WTC11 (cell line): ENCODE data around the gene CBFA2T3. TPM values are rescaled to one million over a fixed set of nuclear protein-coding genes. Genes with fewer than 3 reads are reported as not detected.

ENCODE experiments used
- ATAC-seq: fragments of 200-7000 bp; cut with Tn5 transposase; 2 replicates; pipeline ENCODE4 v1.10.0; 2021; ENCODE audit warnings: mild to moderate bottlenecking, moderate library complexity
- CTCF ChIA-PET: fragments of 300-600 bp; sonication (Branson Sonifier 250); formaldehyde crosslinking; loops from one replicate; lab custom pipeline; 2021; ENCODE audit warnings: antibody characterized with exemption; lab: Charles Lee
- POLR2A ChIA-PET: fragments of 350-600 bp; sonication (Branson Sonifier 250); formaldehyde crosslinking; loops from one replicate; lab custom pipeline; 2021; ENCODE audit warnings: antibody characterized with exemption; lab: Charles Lee
- DNase-seq: peaks from one replicate; pipeline ENCODE4 v3.0.0; 2021; ENCODE audit warnings: low spot score
- H3K27ac Mint-ChIP-seq: 2 replicates; pipeline ENCODE4 v1.8.0; 2021; ENCODE audit warnings: mixed read lengths
- H3K27me3 Mint-ChIP-seq: 2 replicates; pipeline ENCODE4 v1.8.0; 2021; ENCODE audit warnings: low read depth, mild to moderate bottlenecking, moderate library complexity, mixed read lengths
- H3K36me3 Mint-ChIP-seq: 2 replicates; pipeline ENCODE4 v1.8.0; 2021; ENCODE audit warnings: mixed read lengths
- H3K4me1 Mint-ChIP-seq: 2 replicates; pipeline ENCODE4 v1.8.0; 2022; ENCODE audit warnings: mixed read lengths
- H3K4me3 Mint-ChIP-seq: 2 replicates; pipeline ENCODE4 v1.8.0; 2021; ENCODE audit warnings: mild to moderate bottlenecking, moderate library complexity, mixed read lengths
- H3K9me3 Mint-ChIP-seq: 2 replicates; pipeline ENCODE4 v1.8.0; 2021; ENCODE audit warnings: mixed read lengths
- ATF1 ChIP-seq: sonication (generic); formaldehyde crosslinking; IDR thresholded peaks from 2 replicates; pipeline ENCODE4 v1.8.1; 2023; ENCODE audit warnings: mild to moderate bottlenecking, moderate library complexity, missing genetic modification reagents
- CREM ChIP-seq: sonication (generic); formaldehyde crosslinking; IDR thresholded peaks from 2 replicates; pipeline ENCODE4 v1.8.1; 2022; ENCODE audit warnings: mild to moderate bottlenecking, missing genetic modification reagents, moderate library complexity
- ELF4 ChIP-seq: sonication (generic); formaldehyde crosslinking; IDR thresholded peaks from 2 replicates; pipeline ENCODE4 v1.8.1; 2022; ENCODE audit warnings: low read depth, mild to moderate bottlenecking, moderate library complexity, missing genetic modification reagents
- GTF2I ChIP-seq: fragments of 250-450 bp; sonication (Bioruptor Pico); conservative IDR thresholded peaks from 2 replicates; pipeline ENCODE4 v1.4.0; 2021; ENCODE audit warnings: mild to moderate bottlenecking
- HMGA2 ChIP-seq: fragments of 250-450 bp; sonication (Bioruptor Pico); IDR thresholded peaks from 2 replicates; pipeline ENCODE4 v1.4.0; 2021; ENCODE audit warnings: mild to moderate bottlenecking, moderate library complexity
- MXD4 ChIP-seq: fragments of 250-450 bp; sonication (Bioruptor Pico); IDR thresholded peaks from 2 replicates; pipeline ENCODE4 v1.8.0; 2021; ENCODE audit warnings: mild to moderate bottlenecking, moderate library complexity, borderline replicate concordance
- NFE2L1 ChIP-seq: sonication (generic); formaldehyde crosslinking; IDR thresholded peaks from 2 replicates; pipeline ENCODE4 v1.8.1; 2023; ENCODE audit warnings: missing genetic modification reagents
- SMAD3 ChIP-seq: sonication (generic); formaldehyde crosslinking; IDR thresholded peaks from 2 replicates; pipeline ENCODE4 v1.8.0; 2022; ENCODE audit warnings: missing genetic modification reagents, mild to moderate bottlenecking, borderline replicate concordance
- SP1 ChIP-seq: sonication (generic); formaldehyde crosslinking; conservative IDR thresholded peaks from 2 replicates; pipeline ENCODE4 v1.8.1; 2022; ENCODE audit warnings: missing genetic modification reagents
- TCF7 ChIP-seq: sonication (generic); formaldehyde crosslinking; IDR thresholded peaks from 2 replicates; pipeline ENCODE4 v1.8.0; 2022; ENCODE audit warnings: mild to moderate bottlenecking, low read depth, missing genetic modification reagents, moderate library complexity
- TEAD1 ChIP-seq: sonication (generic); formaldehyde crosslinking; IDR thresholded peaks from 2 replicates; pipeline ENCODE4 v1.8.0; 2022; ENCODE audit warnings: mild to moderate bottlenecking, missing genetic modification reagents
- TEAD4 ChIP-seq: sonication (generic); formaldehyde crosslinking; IDR thresholded peaks from 2 replicates; pipeline ENCODE4 v1.8.0; 2022; ENCODE audit warnings: mild to moderate bottlenecking, missing genetic modification reagents
- ZNF138 ChIP-seq: sonication (generic); formaldehyde crosslinking; conservative IDR thresholded peaks from 2 replicates; pipeline ENCODE4 v1.8.1; 2022; ENCODE audit warnings: mild to moderate bottlenecking, moderate library complexity, missing genetic modification reagents
- ZNF396 ChIP-seq: fragments of 250-450 bp; sonication (Bioruptor Pico); IDR thresholded peaks from 2 replicates; pipeline ENCODE4 v1.8.0; 2021; ENCODE audit warnings: mild to moderate bottlenecking, moderate library complexity, borderline replicate concordance
- ZNF671 ChIP-seq: fragments of 250-450 bp; sonication (Bioruptor Pico); IDR thresholded peaks from 2 replicates; pipeline ENCODE4 v1.8.0; 2021; ENCODE audit warnings: mild to moderate bottlenecking
- total RNA-seq: library from RNA; stranded (reverse); gene quantifications from 3 replicates; pipeline ENCODE4 v1.2.3, GENCODE V29; 2021
- TF ChIP-seq, protein P1 (sequence below): sonication (generic); formaldehyde crosslinking; IDR thresholded peaks from 2 replicates; pipeline ENCODE4 v1.8.1; 2023; ENCODE audit warnings: mild to moderate bottlenecking, missing genetic modification reagents, moderate library complexity
- TF ChIP-seq, protein P2 (sequence below): sonication (generic); formaldehyde crosslinking; IDR thresholded peaks from 2 replicates; pipeline ENCODE4 v1.8.1; 2022; ENCODE audit warnings: mild to moderate bottlenecking, moderate library complexity, missing genetic modification reagents
- TF ChIP-seq, protein P3 (sequence below): fragments of 250-450 bp; sonication (Bioruptor Pico); IDR thresholded peaks from 2 replicates; pipeline ENCODE4 v1.9.0; 2021; ENCODE audit warnings: moderate library complexity, mild to moderate bottlenecking, inconsistent platforms, borderline replicate concordance
- TF ChIP-seq, protein P4 (sequence below): sonication (generic); formaldehyde crosslinking; IDR thresholded peaks from 2 replicates; pipeline ENCODE4 v1.8.1; 2022; ENCODE audit warnings: missing genetic modification reagents, borderline replicate concordance
- TF ChIP-seq, protein P5 (sequence below): sonication (generic); formaldehyde crosslinking; IDR thresholded peaks from 2 replicates; pipeline ENCODE4 v1.8.0; 2022; ENCODE audit warnings: mild to moderate bottlenecking, missing genetic modification reagents
- TF ChIP-seq, protein P6 (sequence below): fragments of 250-450 bp; sonication (Bioruptor Pico); IDR thresholded peaks from 2 replicates; pipeline ENCODE4 v1.8.0; 2021; ENCODE audit warnings: mild to moderate bottlenecking
- TF ChIP-seq, protein P7 (sequence below): sonication (generic); formaldehyde crosslinking; conservative IDR thresholded peaks from 2 replicates; pipeline ENCODE4 v1.8.1; 2023; ENCODE audit warnings: mild to moderate bottlenecking, low read depth, missing genetic modification reagents, moderate library complexity
- TF ChIP-seq, protein P8 (sequence below): fragments of 250-450 bp; sonication (Bioruptor Pico); IDR thresholded peaks from 2 replicates; pipeline ENCODE4 v1.9.0; 2021; ENCODE audit warnings: mild to moderate bottlenecking

Gene CBFA2T3
- total RNA-seq, 1 experiment from 2014 or later: 2.6 TPM

DNA sequence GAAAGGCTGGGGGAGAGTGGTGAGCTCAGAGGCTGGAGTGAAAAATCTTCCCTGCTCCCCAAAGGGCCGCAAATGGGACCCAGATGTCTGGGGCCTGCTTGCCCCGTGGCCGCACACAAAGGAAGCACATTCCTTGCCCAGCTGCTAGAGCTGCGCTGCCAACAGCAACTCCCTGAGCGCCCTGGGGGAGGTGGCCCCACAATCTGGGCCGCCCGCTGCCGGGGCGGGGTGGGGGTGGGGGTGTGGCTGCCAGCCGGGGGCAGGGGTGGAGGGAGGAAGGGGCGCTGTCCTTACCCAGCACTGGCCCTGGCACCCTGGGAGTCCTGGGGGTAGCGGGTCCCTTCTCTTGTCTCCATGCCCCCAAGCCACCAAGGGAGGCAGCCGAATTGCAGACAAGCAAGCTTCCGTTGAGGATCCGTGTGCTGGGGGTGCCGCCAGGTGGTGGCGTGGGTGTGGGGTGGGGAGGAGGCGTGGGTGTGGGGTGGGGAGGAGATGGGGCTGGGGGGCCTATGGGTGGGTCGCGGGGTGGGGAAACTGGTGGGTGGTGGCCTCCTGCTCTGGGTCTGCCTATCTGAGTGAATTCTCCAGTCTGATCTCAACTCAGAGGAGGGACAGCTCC, 62.1 kb downstream of the CBFA2T3 start:
- H3K27ac Mint-ChIP-seq: no peak overlapping the region
- peaks cover 16% of the 10 kb centered on the region for H3K4me1 Mint-ChIP-seq
- DNase-seq: no peak
- ATAC-seq: no peak
- CTCF ChIA-PET: interaction anchor here (0.6 to 1.3 kb wide), 4 partner anchors 9 to 253 kb away, joined by 3 to 4 read pairs (median 3); partner anchors contain the start of genes GALNS and TRAPPC2L
- no peaks in the 10 kb centered on the region for H3K36me3 Mint-ChIP-seq
- no peak for TF ChIP-seq SP1 (CRISPR knock-in tag)
- TF ChIP-seq, protein P1, sequence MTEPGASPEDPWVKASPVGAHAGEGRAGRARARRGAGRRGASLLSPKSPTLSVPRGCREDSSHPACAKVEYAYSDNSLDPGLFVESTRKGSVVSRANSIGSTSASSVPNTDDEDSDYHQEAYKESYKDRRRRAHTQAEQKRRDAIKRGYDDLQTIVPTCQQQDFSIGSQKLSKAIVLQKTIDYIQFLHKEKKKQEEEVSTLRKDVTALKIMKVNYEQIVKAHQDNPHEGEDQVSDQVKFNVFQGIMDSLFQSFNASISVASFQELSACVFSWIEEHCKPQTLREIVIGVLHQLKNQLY: no peak
- TF ChIP-seq, protein P2, sequence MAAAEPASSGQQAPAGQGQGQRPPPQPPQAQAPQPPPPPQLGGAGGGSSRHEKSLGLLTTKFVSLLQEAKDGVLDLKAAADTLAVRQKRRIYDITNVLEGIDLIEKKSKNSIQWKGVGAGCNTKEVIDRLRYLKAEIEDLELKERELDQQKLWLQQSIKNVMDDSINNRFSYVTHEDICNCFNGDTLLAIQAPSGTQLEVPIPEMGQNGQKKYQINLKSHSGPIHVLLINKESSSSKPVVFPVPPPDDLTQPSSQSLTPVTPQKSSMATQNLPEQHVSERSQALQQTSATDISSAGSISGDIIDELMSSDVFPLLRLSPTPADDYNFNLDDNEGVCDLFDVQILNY (CRISPR knock-in tag): no peak
- TF ChIP-seq GTF2I (CRISPR knock-in tag): no peak
- TF ChIP-seq, protein P3, sequence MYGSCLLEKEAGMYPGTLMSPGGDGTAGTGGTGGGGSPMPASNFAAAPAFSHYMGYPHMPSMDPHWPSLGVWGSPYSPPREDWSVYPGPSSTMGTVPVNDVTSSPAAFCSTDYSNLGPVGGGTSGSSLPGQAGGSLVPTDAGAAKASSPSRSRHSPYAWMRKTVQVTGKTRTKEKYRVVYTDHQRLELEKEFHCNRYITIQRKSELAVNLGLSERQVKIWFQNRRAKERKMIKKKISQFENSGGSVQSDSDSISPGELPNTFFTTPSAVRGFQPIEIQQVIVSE (CRISPR knock-in tag): no peak
- no peak for TF ChIP-seq HMGA2
- TF ChIP-seq TCF7: no peak
- TF ChIP-seq, protein P4, sequence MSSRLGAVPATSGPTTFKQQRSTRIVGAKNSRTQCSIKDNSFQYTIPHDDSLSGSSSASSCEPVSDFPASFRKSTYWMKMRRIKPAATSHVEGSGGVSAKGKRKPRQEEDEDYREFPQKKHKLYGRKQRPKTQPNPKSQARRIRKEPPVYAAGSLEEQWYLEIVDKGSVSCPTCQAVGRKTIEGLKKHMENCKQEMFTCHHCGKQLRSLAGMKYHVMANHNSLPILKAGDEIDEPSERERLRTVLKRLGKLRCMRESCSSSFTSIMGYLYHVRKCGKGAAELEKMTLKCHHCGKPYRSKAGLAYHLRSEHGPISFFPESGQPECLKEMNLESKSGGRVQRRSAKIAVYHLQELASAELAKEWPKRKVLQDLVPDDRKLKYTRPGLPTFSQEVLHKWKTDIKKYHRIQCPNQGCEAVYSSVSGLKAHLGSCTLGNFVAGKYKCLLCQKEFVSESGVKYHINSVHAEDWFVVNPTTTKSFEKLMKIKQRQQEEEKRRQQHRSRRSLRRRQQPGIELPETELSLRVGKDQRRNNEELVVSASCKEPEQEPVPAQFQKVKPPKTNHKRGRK (CRISPR knock-in tag): no peak
- TF ChIP-seq NFE2L1 (CRISPR knock-in tag): no peak
- TF ChIP-seq ELF4: no peak
- no peak for TF ChIP-seq ATF1 (CRISPR knock-in tag)
- no peak for TF ChIP-seq SMAD3 (CRISPR knock-in tag)
- TF ChIP-seq CREM (CRISPR knock-in tag): no peak
- H3K27me3 Mint-ChIP-seq: no peaks in the 10 kb centered on the region
- no peak overlapping the region for H3K4me3 Mint-ChIP-seq
- H3K9me3 Mint-ChIP-seq: peaks cover 15% of the 10 kb centered on the region
- POLR2A ChIA-PET: no interaction called here

DNA sequence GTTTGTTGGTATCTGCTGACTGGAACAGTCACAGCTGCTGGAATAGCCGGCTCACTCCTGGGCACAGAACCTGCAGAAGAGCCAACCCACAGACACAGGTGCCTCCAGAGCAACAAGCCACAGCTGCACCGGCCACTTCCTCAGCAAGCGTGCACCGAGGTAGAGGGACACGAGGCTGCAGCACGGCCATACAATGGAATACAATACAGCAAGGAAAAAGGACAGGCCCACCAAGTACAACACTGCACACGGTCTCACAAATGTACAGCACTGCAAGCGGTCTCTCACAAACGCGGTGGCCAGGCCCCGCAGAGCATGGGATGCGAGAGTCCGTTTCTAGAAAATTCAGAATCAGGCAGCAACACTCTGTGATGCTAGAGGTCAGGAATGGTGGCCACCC, 63.1 kb downstream of the CBFA2T3 start:
- Mint-ChIP-seq H3K4me3 (no peak overlapping the region), H3K27me3 (no peaks in the 10 kb centered on the region), H3K4me1 (peaks cover 12% of the 10 kb centered on the region), H3K36me3 (no peaks in the 10 kb centered on the region), H3K27ac (0 out of 2 replicates have a peak overlapping the region, but pooled peaks have one; percentile 49), H3K9me3 (peaks cover 15% of the 10 kb centered on the region)
- CTCF ChIA-PET: no interaction called here
- POLR2A ChIA-PET: no interaction called here
- no peak for ATAC-seq
- no peak for DNase-seq
- TF ChIP-seq, protein P5, sequence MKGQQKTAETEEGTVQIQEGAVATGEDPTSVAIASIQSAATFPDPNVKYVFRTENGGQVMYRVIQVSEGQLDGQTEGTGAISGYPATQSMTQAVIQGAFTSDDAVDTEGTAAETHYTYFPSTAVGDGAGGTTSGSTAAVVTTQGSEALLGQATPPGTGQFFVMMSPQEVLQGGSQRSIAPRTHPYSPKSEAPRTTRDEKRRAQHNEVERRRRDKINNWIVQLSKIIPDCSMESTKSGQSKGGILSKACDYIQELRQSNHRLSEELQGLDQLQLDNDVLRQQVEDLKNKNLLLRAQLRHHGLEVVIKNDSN (CRISPR knock-in tag): no peak
- TF ChIP-seq TEAD1 (CRISPR knock-in tag) (no peak), MXD4 (CRISPR knock-in tag) (no peak), ZNF396 (CRISPR knock-in tag) (no peak), TEAD4 (CRISPR knock-in tag) (no peak), ZNF138 (CRISPR knock-in tag) (no peak), ZNF671 (CRISPR knock-in tag) (no peak)
- TF ChIP-seq, protein P6, sequence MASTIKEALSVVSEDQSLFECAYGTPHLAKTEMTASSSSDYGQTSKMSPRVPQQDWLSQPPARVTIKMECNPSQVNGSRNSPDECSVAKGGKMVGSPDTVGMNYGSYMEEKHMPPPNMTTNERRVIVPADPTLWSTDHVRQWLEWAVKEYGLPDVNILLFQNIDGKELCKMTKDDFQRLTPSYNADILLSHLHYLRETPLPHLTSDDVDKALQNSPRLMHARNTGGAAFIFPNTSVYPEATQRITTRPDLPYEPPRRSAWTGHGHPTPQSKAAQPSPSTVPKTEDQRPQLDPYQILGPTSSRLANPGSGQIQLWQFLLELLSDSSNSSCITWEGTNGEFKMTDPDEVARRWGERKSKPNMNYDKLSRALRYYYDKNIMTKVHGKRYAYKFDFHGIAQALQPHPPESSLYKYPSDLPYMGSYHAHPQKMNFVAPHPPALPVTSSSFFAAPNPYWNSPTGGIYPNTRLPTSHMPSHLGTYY: no peak
- TF ChIP-seq, protein P7, sequence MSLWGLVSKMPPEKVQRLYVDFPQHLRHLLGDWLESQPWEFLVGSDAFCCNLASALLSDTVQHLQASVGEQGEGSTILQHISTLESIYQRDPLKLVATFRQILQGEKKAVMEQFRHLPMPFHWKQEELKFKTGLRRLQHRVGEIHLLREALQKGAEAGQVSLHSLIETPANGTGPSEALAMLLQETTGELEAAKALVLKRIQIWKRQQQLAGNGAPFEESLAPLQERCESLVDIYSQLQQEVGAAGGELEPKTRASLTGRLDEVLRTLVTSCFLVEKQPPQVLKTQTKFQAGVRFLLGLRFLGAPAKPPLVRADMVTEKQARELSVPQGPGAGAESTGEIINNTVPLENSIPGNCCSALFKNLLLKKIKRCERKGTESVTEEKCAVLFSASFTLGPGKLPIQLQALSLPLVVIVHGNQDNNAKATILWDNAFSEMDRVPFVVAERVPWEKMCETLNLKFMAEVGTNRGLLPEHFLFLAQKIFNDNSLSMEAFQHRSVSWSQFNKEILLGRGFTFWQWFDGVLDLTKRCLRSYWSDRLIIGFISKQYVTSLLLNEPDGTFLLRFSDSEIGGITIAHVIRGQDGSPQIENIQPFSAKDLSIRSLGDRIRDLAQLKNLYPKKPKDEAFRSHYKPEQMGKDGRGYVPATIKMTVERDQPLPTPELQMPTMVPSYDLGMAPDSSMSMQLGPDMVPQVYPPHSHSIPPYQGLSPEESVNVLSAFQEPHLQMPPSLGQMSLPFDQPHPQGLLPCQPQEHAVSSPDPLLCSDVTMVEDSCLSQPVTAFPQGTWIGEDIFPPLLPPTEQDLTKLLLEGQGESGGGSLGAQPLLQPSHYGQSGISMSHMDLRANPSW (CRISPR knock-in tag): no peak
- TF ChIP-seq, protein P8, sequence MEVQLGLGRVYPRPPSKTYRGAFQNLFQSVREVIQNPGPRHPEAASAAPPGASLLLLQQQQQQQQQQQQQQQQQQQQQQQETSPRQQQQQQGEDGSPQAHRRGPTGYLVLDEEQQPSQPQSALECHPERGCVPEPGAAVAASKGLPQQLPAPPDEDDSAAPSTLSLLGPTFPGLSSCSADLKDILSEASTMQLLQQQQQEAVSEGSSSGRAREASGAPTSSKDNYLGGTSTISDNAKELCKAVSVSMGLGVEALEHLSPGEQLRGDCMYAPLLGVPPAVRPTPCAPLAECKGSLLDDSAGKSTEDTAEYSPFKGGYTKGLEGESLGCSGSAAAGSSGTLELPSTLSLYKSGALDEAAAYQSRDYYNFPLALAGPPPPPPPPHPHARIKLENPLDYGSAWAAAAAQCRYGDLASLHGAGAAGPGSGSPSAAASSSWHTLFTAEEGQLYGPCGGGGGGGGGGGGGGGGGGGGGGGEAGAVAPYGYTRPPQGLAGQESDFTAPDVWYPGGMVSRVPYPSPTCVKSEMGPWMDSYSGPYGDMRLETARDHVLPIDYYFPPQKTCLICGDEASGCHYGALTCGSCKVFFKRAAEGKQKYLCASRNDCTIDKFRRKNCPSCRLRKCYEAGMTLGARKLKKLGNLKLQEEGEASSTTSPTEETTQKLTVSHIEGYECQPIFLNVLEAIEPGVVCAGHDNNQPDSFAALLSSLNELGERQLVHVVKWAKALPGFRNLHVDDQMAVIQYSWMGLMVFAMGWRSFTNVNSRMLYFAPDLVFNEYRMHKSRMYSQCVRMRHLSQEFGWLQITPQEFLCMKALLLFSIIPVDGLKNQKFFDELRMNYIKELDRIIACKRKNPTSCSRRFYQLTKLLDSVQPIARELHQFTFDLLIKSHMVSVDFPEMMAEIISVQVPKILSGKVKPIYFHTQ: no peak
